ENCODE data around the gene TULP4.

Gene TULP4

DNA sequence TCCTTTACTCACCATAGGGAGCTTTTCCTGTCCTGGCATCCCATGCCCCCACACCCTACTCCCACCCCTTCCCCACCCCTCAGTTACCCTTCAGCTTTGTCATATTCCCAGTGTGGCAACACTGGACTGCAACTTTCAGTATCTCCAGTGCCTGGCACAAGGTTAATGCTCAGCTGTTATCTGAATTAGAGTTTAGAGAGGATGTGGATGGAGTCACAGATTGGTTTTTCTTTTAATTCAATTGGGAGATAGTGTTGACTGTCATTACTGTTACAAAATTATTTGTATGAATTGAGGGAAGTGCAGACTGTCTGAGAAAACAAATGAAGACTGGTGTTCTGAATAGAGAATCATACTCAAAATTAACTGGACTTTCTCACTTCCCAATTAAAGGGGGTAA is 89.9 kb downstream of the TULP4 start (continued):
- TF ChIP-seq, protein P1, sequence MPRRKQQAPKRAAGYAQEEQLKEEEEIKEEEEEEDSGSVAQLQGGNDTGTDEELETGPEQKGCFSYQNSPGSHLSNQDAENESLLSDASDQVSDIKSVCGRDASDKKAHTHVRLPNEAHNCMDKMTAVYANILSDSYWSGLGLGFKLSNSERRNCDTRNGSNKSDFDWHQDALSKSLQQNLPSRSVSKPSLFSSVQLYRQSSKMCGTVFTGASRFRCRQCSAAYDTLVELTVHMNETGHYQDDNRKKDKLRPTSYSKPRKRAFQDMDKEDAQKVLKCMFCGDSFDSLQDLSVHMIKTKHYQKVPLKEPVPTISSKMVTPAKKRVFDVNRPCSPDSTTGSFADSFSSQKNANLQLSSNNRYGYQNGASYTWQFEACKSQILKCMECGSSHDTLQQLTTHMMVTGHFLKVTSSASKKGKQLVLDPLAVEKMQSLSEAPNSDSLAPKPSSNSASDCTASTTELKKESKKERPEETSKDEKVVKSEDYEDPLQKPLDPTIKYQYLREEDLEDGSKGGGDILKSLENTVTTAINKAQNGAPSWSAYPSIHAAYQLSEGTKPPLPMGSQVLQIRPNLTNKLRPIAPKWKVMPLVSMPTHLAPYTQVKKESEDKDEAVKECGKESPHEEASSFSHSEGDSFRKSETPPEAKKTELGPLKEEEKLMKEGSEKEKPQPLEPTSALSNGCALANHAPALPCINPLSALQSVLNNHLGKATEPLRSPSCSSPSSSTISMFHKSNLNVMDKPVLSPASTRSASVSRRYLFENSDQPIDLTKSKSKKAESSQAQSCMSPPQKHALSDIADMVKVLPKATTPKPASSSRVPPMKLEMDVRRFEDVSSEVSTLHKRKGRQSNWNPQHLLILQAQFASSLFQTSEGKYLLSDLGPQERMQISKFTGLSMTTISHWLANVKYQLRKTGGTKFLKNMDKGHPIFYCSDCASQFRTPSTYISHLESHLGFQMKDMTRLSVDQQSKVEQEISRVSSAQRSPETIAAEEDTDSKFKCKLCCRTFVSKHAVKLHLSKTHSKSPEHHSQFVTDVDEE (CRISPR knock-in tag; IDR thresholded peaks at IDR 0.05), result peak; percentile 43; the same call in 1 of the 2 replicates
- TF ChIP-seq, protein P2, sequence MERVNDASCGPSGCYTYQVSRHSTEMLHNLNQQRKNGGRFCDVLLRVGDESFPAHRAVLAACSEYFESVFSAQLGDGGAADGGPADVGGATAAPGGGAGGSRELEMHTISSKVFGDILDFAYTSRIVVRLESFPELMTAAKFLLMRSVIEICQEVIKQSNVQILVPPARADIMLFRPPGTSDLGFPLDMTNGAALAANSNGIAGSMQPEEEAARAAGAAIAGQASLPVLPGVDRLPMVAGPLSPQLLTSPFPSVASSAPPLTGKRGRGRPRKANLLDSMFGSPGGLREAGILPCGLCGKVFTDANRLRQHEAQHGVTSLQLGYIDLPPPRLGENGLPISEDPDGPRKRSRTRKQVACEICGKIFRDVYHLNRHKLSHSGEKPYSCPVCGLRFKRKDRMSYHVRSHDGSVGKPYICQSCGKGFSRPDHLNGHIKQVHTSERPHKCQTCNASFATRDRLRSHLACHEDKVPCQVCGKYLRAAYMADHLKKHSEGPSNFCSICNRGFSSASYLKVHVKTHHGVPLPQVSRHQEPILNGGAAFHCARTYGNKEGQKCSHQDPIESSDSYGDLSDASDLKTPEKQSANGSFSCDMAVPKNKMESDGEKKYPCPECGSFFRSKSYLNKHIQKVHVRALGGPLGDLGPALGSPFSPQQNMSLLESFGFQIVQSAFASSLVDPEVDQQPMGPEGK (CRISPR knock-in tag; IDR thresholded peaks at IDR 0.05; ENCODE audit: borderline replicate concordance), result no peak
- TF ChIP-seq, protein P3, sequence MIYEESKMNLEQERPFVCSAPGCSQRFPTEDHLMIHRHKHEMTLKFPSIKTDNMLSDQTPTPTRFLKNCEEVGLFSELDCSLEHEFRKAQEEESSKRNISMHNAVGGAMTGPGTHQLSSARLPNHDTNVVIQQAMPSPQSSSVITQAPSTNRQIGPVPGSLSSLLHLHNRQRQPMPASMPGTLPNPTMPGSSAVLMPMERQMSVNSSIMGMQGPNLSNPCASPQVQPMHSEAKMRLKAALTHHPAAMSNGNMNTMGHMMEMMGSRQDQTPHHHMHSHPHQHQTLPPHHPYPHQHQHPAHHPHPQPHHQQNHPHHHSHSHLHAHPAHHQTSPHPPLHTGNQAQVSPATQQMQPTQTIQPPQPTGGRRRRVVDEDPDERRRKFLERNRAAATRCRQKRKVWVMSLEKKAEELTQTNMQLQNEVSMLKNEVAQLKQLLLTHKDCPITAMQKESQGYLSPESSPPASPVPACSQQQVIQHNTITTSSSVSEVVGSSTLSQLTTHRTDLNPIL (CRISPR knock-in tag; IDR thresholded peaks at IDR 0.05; ENCODE audit: low read depth), result 0 out of 2 replicates have a peak, but pooled peaks have one; percentile 43
- TF ChIP-seq TOX (CRISPR knock-in tag; IDR thresholded peaks at IDR 0.05; ENCODE audit: borderline replicate concordance), result no peak

DNA sequence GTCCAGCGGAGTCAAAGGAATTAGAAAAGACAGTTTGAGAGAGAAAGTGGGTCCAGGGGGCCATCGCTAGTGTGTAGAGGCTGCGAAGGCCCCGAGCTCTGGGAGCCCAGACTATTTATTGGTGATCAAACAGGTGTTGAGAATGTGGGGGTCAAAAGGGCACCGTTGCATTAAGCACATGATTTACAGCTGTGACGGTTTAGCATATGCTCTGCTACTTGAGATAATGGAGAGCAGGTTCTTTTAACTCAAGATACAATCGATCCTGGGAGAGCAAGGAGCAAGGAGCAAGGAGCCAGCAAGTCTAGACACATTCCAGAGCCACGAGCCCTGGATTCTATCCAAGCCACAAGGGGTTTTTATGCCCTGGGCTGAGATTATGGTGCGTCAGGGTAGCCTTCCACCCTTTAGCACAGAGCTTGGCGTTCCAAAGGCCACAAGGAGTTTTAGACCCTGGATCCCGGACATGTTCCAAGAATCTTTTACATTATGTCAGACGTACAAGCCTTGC is 93.1 kb downstream of the TULP4 start:
- TF ChIP-seq TOX (CRISPR knock-in tag; IDR thresholded peaks at IDR 0.05; ENCODE audit: borderline replicate concordance) (0 out of 2 replicates have a peak, but pooled peaks have one; percentile 34), ISL1 (CRISPR knock-in tag; IDR thresholded peaks at IDR 0.05) (peak; percentile 80)
- TF ChIP-seq, protein P2 (CRISPR knock-in tag; IDR thresholded peaks at IDR 0.05; ENCODE audit: borderline replicate concordance), result peak; percentile 18; the same call in 1 of the 2 replicates
- peak; percentile 53 for ATAC-seq

DNA sequence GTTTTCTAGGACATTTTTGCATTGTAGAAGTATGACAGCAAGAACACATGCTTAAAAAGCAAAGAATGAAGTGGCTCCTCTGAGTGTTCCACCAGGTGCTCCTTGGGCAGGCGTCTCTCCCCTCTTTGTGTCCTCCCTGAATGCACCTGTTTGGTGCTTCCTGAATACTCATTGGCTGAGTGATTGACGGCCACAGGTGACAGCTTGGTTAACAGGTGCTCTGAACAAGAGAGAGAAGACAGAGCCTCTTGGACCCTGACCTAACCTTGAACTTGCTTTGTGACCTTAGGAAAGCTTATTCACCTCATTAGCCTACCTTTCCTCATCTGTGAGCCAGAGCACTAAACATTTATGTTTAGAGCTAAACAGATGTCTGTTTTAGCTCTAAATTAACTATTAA is 93.7 kb downstream of the TULP4 start:
- no peak; the same call in 2 of the 3 replicates for ATAC-seq
- TF ChIP-seq ZNF8 (CRISPR knock-in tag; IDR thresholded peaks at IDR 0.05), result no peak
- TF ChIP-seq ZNF70 (CRISPR knock-in tag; IDR thresholded peaks at IDR 0.05), result no peak
- no peak for TF ChIP-seq BACH2 (CRISPR knock-in tag; IDR thresholded peaks at IDR 0.05; ENCODE audit: borderline replicate concordance)
- no peak for TF ChIP-seq ISL1 (CRISPR knock-in tag; IDR thresholded peaks at IDR 0.05)
- TF ChIP-seq ARNTL (CRISPR knock-in tag; IDR thresholded peaks at IDR 0.05; ENCODE audit: borderline replicate concordance, low read depth), result no peak
- TF ChIP-seq, protein P4, sequence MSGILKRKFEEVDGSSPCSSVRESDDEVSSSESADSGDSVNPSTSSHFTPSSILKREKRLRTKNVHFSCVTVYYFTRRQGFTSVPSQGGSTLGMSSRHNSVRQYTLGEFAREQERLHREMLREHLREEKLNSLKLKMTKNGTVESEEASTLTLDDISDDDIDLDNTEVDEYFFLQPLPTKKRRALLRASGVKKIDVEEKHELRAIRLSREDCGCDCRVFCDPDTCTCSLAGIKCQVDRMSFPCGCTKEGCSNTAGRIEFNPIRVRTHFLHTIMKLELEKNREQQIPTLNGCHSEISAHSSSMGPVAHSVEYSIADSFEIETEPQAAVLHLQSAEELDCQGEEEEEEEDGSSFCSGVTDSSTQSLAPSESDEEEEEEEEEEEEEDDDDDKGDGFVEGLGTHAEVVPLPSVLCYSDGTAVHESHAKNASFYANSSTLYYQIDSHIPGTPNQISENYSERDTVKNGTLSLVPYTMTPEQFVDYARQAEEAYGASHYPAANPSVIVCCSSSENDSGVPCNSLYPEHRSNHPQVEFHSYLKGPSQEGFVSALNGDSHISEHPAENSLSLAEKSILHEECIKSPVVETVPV (CRISPR knock-in tag; IDR thresholded peaks at IDR 0.05), result no peak
- TF ChIP-seq OSR1 (CRISPR knock-in tag; IDR thresholded peaks at IDR 0.05), result no peak
- TF ChIP-seq CSDC2 (CRISPR knock-in tag; IDR thresholded peaks at IDR 0.05), result no peak
- TF ChIP-seq TOX (CRISPR knock-in tag; IDR thresholded peaks at IDR 0.05; ENCODE audit: borderline replicate concordance), result no peak
- no peak for TF ChIP-seq ZC3H10 (CRISPR knock-in tag; IDR thresholded peaks at IDR 0.05)
- no peak for TF ChIP-seq ESRRG (CRISPR knock-in tag; IDR thresholded peaks at IDR 0.05)
- TF ChIP-seq PPARA (CRISPR knock-in tag; IDR thresholded peaks at IDR 0.05; ENCODE audit: borderline replicate concordance), result no peak
- TF ChIP-seq, protein P2 (CRISPR knock-in tag; IDR thresholded peaks at IDR 0.05; ENCODE audit: borderline replicate concordance), result no peak
- TF ChIP-seq RARB (CRISPR knock-in tag; IDR thresholded peaks at IDR 0.05), result no peak
- TF ChIP-seq, protein P1 (CRISPR knock-in tag; IDR thresholded peaks at IDR 0.05), result no peak
- TF ChIP-seq ZFP3 (CRISPR knock-in tag; IDR thresholded peaks at IDR 0.05), result no peak
- no peak for TF ChIP-seq SNAI2 (CRISPR knock-in tag; IDR thresholded peaks at IDR 0.05)
- TF ChIP-seq ZFP30 (CRISPR knock-in tag; IDR thresholded peaks at IDR 0.05), result no peak
- TF ChIP-seq GLIS3 (CRISPR knock-in tag; IDR thresholded peaks at IDR 0.05), result no peak

Data from SK-N-SH treated with all-trans-retinoic acid at 6 μM for 48 hours (cell line).